ENCODE results near the gene SOD2.
"Not testable (repeated sequence)": the region's sequence is repeated elsewhere in the genome, so short reads cannot be mapped to it uniquely, and the experiment has no call there.

SOD2 gene

GRCh38 chr6:159715605-159716004, 22.6 kb upstream of the SOD2 start:
- DNase-seq (ENCODE audit: low spot score): no peak

- no peak for DNase-seq (ENCODE audit: low spot score)
Observed at GRCh38 chr6:159715166-159715565, 22.1 kb upstream of the SOD2 start.

DNA sequence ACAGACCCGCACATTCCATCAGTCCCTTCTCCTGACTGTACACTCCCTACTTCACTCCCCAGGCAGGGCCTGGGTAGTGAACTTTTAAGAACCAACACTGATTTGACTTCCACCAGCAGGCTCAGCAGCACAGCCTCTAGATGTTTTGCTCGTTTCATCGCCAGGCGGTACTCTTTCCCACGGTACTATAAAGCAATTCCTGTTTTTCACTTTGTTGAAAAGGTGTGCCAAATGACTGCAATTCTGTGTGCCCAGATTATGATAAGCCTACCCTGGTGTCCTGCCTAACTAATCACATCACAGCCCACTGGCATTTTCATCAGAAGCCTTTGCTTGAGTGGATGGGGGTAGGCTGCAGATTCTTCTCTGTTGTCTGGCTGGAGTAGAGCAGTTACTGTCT, 21.4 kb upstream of the SOD2 start:
- no peak for DNase-seq (ENCODE audit: low spot score)

DNA sequence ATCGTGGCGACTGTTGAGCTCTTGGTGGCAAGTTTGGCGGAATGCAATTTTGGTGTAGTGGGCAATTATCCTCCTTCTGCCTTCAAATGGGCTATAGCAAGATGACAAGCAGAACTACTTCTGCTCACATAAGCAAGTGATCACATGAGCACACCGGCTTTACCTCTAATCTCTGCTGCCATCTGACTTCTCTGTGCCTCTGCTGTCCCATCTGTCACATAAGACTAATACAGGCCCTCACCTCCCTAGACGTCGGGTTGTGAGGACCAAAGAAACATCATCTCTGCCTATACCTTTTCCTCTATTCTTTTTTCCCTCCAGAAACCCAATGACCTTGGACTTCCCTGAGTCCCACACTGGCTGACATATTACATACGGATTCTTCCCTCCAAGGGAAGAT, 20.9 kb upstream of the SOD2 start:
- no peak for DNase-seq (ENCODE audit: low spot score)

GRCh38 chr6:159712389-159712788, 19.3 kb upstream of the SOD2 start:
- not testable (repeated sequence) for DNase-seq (ENCODE audit: low spot score)

- not testable (repeated sequence) for DNase-seq (ENCODE audit: low spot score)
Observed at GRCh38 chr6:159710603-159711002, 17.6 kb upstream of the SOD2 start.

DNA sequence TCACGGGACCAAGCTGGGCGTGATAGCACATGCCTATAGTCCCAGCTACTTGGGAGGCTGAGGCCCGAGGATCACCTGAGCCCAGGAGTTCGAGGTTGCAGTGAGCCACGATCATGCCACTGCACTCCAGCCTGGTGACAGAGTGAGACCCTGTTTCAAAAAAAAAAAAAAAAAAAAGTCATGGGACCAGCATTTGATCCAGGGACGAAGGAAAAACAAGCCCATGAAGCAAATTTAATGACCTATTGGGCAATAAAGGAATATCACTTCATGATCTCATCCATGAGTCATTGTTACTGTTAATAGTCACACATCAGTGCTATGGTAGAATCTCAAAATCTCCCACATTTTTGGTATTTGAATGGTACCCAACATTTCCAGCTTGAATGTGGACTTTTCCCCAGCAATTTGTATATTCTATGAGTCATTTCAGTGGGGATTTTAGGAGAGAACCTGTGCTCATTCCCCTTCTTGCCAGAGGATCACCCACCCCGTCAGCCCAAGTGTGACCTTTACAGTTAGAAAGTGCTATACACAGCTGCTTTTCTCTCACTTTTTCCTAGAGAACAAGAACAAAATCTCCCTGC, 8.5 kb upstream of the SOD2 start:
- peak; percentile 50 for DNase-seq (ENCODE audit: low spot score)

DNA sequence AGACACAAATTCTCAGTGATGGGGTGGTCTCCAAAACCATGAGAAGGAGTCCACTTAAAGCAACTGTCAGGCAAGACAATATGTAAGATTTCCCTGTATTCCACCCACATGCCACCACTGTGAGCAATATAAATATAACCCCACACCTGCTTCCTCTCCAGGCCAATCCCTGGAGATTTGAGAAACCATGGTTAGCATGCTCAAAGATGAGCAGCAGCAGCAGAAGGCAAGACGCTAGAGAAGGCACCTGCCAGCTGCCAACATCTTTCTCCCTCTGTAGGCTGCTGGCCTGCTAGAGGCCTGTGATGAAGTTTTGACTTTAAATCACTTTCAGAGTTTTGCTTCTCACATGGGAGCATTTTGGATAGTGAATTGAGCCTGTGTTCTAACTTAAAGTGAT, 7.9 kb upstream of the SOD2 start:
- DNase-seq (ENCODE audit: low spot score): no peak

GRCh38 chr6:159695984-159696383, 2.9 kb upstream of the SOD2 start:
- no peak for DNase-seq (ENCODE audit: low spot score)

DNA sequence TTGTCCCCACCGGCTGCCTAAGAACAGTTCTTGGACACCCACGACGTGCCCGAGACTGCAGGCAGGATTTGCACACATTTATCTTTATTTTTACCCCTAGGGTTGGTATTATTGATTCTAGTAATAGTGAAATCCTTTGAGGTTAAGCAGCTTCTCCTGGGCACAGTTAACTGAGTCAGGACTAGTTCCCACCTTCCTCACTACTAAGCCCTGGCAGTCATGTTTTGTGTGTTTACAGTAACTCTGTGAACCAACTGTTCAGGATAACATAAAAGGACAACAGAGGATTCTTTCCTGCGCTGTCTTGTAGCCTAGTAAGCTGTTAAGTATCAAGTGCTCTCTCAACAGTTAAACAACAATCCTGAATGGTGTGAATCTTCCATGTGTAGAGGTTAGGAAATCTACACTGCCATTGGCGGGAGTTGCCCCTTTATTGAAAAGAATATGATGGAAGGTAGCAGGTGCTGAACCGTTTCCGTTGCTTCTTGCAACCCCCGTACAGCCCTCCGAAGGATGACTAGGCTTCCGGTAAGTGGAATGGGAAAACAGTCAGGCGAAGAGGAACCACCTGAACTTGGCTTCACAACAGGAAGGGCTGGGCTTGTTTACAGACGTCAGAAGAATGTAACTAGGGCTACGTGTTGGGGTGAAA, 979 bp upstream of the SOD2 start:
- no peak for DNase-seq (ENCODE audit: low spot score)

DNA sequence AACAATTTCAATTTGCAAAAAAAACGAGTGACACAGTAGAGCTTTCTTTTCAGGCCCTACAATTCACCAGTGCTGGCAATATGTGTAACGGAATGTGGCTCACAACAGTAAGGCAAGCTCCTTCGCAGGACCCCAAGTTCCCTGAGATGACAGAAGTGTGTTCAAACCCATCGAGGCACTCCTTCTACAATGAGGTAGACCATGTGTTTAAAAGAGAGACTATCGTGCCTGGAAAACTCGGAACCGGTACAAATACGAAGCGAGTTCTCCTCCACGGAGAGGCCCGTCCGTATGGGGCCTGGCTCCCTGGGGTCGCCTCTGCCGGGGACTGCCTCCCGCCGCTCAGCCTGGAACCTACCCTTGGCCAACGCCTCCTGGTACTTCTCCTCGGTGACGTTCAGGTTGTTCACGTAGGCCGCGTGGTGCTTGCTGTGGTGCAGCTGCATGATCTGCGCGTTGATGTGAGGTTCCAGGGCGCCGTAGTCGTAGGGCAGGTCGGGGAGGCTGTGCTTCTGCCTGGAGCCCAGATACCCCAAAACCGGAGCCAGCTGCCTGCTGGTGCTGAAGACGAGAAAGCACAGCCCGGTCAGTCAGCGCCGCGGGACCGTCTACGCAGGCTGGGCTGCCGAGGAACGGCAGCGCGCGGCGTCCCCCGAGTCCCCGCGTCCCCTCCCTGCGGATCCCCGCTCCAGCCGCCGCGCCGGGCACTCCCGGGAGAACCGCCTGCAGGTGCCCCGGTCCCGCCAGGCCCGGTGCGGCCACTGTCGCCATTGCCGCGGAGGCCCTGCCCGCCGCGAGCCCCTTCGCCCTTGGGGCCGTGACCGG, 526 bp downstream of the SOD2 start:
- no peak for DNase-seq (ENCODE audit: low spot score)

GRCh38 chr6:159691963-159692287, 1.1 kb downstream of the SOD2 start:
- DNase-seq (ENCODE audit: low spot score): no peak

DNA sequence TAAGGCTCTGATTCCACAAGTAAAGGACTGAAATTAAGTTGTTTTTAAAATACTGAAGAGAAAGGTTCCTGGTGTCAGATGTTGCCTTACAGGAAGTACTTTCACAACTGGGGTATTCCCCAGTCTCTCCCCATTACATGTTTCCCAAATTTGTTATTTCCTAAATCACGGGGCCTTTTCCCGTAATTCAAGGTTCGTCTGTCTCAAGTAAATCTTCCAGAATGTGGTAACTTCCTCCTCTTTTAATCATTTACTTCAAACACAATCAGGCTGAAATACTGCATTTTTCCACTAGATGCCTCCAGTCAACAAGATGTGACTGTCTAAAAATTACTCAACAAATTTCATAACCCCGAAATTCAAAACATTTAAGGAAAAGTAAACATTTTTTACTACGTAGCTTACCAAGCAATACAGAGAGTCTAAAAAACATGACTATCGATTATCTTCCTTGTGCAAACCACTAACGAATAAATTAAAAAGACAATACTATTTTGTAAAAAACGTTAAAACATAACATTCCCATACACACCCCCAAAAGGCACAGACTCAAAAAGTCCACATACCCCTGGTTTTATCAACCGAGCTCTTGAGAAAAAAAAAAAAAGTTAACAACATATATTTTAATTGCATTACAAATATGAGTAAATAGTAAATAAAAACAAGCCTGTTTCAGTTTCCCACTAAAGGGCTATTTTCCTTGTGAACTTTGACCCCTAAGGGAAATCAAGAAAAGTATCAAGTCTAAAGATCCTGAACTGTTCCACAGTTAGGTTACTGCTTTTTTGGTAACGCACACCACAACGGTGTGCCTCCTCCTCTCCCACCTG, 1.7 kb downstream of the SOD2 start:
- DNase-seq (ENCODE audit: low spot score): peak; percentile 66

DNA sequence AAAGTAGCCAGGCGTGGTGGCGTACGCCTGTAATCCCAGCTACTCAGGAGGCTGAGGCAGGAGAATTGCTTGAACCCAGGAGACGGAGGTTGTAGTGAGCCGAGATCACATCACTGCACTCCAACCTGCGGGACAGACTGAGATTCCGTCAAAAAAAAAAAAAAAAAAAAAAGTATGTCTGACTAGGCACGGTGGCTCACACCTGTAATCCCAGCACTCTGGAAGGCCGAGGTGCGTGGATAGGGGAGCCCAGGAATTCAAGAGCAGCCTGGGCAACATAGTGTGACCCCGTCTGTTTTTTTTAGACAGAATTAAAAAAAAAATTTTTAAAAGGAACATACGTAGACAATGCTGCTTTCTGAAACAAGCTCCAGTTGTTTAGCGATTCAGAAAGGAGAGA, 2.9 kb downstream of the SOD2 start:
- DNase-seq (ENCODE audit: low spot score): not testable (repeated sequence)

GRCh38 chr6:159689001-159689400, 4.0 kb downstream of the SOD2 start:
- no peak for DNase-seq (ENCODE audit: low spot score)

GRCh38 chr6:159688266-159688905, 4.7 kb downstream of the SOD2 start:
- DNase-seq (ENCODE audit: low spot score): no peak

DNA sequence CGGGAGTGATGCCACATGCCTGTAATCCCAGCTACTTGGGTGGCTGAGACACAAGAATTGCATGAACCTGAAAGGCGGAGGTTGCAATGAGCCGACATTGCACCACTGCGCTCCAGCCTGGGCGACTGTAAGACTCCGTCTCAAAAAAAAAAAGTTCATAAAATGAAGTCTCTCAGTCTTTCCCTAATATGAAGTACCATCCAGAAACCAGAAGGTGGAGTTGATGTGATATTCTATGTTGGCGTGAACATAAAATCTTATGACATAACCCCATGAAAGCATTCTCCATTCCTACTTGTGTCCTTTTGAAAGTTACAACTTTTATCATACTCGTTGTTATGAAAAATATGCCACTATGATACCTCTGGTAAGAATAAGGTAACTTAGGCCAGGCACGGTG, 5.7 kb downstream of the SOD2 start:
- DNase-seq (ENCODE audit: low spot score): no peak

GRCh38 chr6:159686703-159687102, 6.3 kb downstream of the SOD2 start:
- DNase-seq (ENCODE audit: low spot score): no peak

- DNase-seq (ENCODE audit: low spot score): no peak
Observed at GRCh38 chr6:159686040-159686439, 7.0 kb downstream of the SOD2 start.

DNA sequence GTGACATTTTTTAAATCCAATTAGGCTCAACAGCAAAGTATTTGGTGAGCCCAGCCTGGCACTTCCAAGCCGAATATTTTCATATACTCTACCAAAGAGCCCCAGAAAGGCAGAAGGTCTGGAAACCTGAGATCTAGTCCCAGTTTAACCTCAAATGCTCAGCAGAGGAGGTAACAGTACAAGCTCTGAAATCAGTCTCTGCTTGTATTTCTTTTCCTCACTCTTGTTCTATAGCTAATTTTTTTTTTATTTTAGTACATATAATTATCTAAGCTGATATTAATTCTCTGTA, 9.1 kb downstream of the SOD2 start:
- DNase-seq (ENCODE audit: low spot score): no peak

DNA sequence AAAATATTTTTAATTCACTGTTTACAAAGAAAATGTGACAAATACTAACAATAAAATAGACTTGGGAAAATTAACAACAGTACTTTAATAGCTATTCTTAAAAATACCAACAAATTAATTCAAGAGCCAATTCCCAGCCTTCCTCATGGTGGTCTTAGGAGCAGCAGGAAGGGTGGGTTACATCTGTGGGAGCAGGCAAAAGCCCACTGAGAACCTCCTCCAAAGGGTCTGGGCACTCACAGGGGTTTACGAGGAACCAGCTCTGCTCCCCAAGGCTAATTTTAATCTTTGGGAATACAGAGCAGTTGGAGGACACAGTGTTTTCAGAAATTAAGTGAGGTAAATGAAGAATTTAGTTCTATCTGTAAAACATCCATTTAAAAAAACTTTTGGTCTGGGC, 10.2 kb downstream of the SOD2 start:
- no peak for DNase-seq (ENCODE audit: low spot score)

DNA sequence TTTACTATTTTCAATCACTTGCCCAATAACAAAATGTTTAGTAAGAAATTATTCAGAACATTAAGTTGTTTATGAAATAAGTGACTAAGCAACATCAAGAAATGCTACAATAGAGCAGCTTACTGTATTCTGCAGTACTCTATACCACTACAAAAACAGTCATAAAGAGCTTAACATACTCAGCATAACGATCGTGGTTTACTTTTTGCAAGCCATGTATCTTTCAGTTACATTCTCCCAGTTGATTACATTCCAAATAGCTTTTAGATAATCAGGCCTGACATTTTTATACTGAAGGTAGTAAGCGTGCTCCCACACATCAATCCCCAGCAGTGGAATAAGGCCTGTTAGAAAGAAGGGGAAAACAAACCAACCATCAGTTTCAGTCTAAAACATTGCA, 10.7 kb downstream of the SOD2 start:
- DNase-seq (ENCODE audit: low spot score): no peak

Measured in COLO829 (cell line).